WTC11 (cell line): ENCODE data around the gene VGLL1.

ENCODE experiments used
- ATF1 ChIP-seq: sonication (generic); formaldehyde crosslinking; IDR thresholded peaks from 2 replicates; pipeline ENCODE4 v1.8.1; 2023; ENCODE audit warnings: mild to moderate bottlenecking, moderate library complexity, missing genetic modification reagents
- CTCF ChIP-seq: fragments of 200-600 bp; IDR thresholded peaks from 2 replicates; pipeline ENCODE4 v1.8.0; 2022; ENCODE audit warnings: antibody characterized with exemption
- ZNF121 ChIP-seq: sonication (generic); formaldehyde crosslinking; IDR thresholded peaks from 2 replicates; pipeline ENCODE4 v1.8.0; 2023; ENCODE audit warnings: missing genetic modification reagents

- TF ChIP-seq CTCF = no peak
- TF ChIP-seq ZNF121 (CRISPR knock-in tag) = no peak
- no peak for TF ChIP-seq ATF1 (CRISPR knock-in tag)
These were observed 37.0 kb upstream of the VGLL1 start for GRCh38 chrX:136495043-136495442.
